ENCODE measurements around the gene PCDHGA8.
"Not testable (repeated sequence)": the region's sequence is repeated elsewhere in the genome, so short reads cannot be mapped to it uniquely, and the experiment has no call there.

Gene PCDHGA8

DNA sequence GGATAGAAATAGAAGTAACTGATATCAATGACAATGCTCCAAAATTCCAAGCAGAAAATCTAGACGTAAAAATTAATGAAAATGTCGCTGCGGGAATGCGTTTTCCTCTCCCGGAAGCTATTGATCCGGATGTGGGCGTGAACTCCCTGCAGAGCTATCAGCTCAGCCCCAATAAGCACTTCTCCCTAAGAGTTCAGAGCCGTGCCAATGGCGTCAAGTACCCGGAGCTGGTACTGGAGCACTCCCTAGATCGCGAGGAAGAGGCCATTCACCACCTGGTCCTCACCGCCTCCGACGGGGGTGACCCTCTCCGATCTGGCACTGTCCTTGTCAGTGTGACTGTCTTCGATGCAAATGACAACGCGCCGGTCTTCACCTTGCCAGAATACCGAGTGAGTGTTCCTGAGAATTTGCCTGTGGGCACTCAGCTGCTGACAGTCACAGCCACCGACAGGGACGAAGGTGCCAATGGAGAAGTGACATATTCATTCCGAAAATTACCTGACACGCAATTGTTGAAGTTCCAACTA is 21.2 kb downstream of the PCDHGA8 start:
- no peak for ATAC-seq (ENCODE audit: insufficient read depth, low read depth)
- H3K27ac ChIP-seq (ENCODE audit: low read length), result no peak overlapping the region
- DNase-seq, result no peak
- H3K79me2 ChIP-seq (ENCODE audit: insufficient read depth, low read length), result no peaks in the 10 kb centered on the region
- no peaks in the 10 kb centered on the region for H3K27me3 ChIP-seq (ENCODE audit: insufficient read depth, low read length, poor library complexity)
- H3K9me3 ChIP-seq (ENCODE audit: insufficient read depth, low read length, severe bottlenecking), result no peaks in the 10 kb centered on the region
- no peak overlapping the region for H3K9ac ChIP-seq (ENCODE audit: low read depth, low read length)
- H3K4me3 ChIP-seq (ENCODE audit: low read depth in 1 of 2, low read length in 2 of 2), result no peak overlapping the region
- H3K36me3 ChIP-seq (ENCODE audit: insufficient read depth, low read length), result no peaks in the 10 kb centered on the region
- TF ChIP-seq, protein P1, sequence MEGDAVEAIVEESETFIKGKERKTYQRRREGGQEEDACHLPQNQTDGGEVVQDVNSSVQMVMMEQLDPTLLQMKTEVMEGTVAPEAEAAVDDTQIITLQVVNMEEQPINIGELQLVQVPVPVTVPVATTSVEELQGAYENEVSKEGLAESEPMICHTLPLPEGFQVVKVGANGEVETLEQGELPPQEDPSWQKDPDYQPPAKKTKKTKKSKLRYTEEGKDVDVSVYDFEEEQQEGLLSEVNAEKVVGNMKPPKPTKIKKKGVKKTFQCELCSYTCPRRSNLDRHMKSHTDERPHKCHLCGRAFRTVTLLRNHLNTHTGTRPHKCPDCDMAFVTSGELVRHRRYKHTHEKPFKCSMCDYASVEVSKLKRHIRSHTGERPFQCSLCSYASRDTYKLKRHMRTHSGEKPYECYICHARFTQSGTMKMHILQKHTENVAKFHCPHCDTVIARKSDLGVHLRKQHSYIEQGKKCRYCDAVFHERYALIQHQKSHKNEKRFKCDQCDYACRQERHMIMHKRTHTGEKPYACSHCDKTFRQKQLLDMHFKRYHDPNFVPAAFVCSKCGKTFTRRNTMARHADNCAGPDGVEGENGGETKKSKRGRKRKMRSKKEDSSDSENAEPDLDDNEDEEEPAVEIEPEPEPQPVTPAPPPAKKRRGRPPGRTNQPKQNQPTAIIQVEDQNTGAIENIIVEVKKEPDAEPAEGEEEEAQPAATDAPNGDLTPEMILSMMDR (IDR thresholded peaks at IDR 0.05; ENCODE audit: borderline replicate concordance, extremely low read depth, low read length, poor library complexity, severe bottlenecking), result no peak
- TF ChIP-seq EZH2 (IDR thresholded peaks at IDR 0.05; ENCODE audit: borderline replicate concordance, low read depth, low read length, severe bottlenecking), result no peak
- H4K20me1 ChIP-seq (ENCODE audit: insufficient read depth, low read length), result no peaks in the 10 kb centered on the region
- H3K4me2 ChIP-seq (ENCODE audit: insufficient read depth, low read length), result no peak overlapping the region
- no peak overlapping the region for H2AFZ ChIP-seq (ENCODE audit: low read depth, low read length)
- H3K4me1 ChIP-seq (ENCODE audit: insufficient read depth, low read length), result no peaks in the 10 kb centered on the region

DNA sequence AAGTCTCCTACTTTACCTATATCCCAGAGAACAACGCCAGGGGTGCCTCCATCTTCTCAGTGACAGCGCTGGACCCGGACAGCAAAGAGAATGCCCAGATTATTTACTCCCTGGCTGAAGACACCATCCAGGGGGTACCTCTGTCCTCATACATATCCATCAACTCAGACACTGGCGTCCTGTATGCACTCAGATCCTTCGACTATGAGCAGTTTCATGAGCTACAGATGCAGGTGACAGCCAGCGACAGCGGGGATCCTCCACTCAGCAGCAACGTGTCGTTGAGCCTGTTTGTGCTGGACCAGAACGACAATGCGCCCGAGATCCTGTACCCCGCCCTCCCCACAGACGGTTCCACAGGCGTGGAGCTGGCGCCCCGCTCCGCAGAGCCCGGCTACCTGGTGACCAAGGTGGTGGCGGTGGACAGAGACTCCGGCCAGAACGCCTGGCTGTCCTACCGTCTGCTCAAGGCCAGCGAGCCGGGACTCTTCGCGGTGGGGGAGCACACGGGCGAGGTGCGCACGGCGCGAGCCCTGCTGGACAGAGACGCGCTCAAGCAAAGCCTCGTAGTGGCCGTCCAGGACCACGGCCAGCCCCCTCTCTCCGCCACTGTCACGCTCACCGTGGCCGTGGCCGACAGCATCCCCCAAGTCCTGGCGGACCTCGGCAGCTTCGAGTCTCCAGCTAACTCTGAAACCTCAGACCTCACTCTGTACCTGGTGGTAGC is 22.3 kb downstream of the PCDHGA8 start:
- H4K20me1 ChIP-seq (ENCODE audit: insufficient read depth, low read length); H2AFZ ChIP-seq (ENCODE audit: low read depth, low read length); H3K9me3 ChIP-seq (ENCODE audit: insufficient read depth, low read length, severe bottlenecking); H3K4me2 ChIP-seq (ENCODE audit: insufficient read depth, low read length); H3K9ac ChIP-seq (ENCODE audit: low read depth, low read length); H3K27me3 ChIP-seq (ENCODE audit: insufficient read depth, low read length, poor library complexity); H3K4me1 ChIP-seq (ENCODE audit: insufficient read depth, low read length); DNase-seq; H3K36me3 ChIP-seq (ENCODE audit: insufficient read depth, low read length); ATAC-seq (ENCODE audit: insufficient read depth, low read depth); H3K79me2 ChIP-seq (ENCODE audit: insufficient read depth, low read length); H3K27ac ChIP-seq (ENCODE audit: low read length); H3K4me3 ChIP-seq (ENCODE audit: low read depth in 1 of 2, low read length in 2 of 2): not testable (repeated sequence)

DNA sequence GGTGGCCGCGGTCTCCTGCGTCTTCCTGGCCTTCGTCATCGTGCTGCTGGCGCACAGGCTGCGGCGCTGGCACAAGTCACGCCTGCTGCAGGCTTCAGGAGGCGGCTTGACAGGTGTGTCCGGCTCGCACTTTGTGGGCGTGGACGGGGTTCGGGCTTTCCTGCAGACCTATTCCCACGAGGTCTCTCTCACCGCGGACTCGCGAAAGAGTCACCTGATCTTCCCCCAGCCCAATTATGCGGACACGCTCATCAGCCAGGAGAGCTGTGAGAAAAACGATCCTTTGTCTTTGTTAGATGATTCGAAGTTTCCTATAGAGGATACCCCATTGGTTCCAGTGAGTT is 22.8 kb downstream of the PCDHGA8 start:
- H3K9me3 ChIP-seq (ENCODE audit: insufficient read depth, low read length, severe bottlenecking); H3K27me3 ChIP-seq (ENCODE audit: insufficient read depth, low read length, poor library complexity); H3K36me3 ChIP-seq (ENCODE audit: insufficient read depth, low read length); H3K79me2 ChIP-seq (ENCODE audit: insufficient read depth, low read length); H3K4me2 ChIP-seq (ENCODE audit: insufficient read depth, low read length); H3K27ac ChIP-seq (ENCODE audit: low read length); H3K4me1 ChIP-seq (ENCODE audit: insufficient read depth, low read length); H2AFZ ChIP-seq (ENCODE audit: low read depth, low read length); DNase-seq; ATAC-seq (ENCODE audit: insufficient read depth, low read depth); H3K4me3 ChIP-seq (ENCODE audit: low read depth in 1 of 2, low read length in 2 of 2); H3K9ac ChIP-seq (ENCODE audit: low read depth, low read length); H4K20me1 ChIP-seq (ENCODE audit: insufficient read depth, low read length): not testable (repeated sequence)

DNA sequence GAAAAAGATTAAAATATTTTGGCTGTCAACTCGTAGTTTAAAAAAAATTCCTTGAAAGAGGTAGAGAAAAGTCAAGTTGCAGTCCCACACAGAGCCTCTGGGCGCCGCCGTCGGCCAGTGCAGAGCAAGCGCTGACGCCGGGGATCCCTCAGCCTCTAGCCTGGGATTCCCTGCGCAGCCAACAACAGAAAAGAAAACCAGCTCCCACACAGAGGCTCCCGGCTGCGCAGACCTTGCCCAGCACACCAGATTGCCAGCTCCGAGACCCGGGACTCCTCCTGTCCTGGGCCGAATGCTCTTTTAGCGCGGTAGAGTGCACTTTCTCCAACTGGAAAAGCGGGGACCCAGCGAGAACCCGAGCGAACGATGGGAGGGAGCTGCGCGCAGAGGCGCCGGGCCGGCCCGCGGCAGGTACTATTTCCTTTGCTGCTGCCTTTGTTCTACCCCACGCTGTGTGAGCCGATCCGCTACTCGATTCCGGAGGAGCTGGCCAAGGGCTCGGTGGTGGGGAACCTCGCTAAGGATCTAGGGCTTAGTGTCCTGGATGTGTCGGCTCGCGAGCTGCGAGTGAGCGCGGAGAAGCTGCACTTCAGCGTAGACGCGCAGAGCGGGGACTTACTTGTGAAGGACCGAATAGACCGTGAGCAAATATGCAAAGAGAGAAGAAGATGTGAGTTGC is 25.2 kb downstream of the PCDHGA8 start, which contains the start of gene PCDHGB7:
PCDHGB7 (plus strand) TSS at position 184 of the 679 bp plus-strand sequence; CDS start at position 367, 183 bp downstream.
- not testable (repeated sequence) for H3K27ac ChIP-seq (ENCODE audit: low read length); H3K4me1 ChIP-seq (ENCODE audit: insufficient read depth, low read length); H4K20me1 ChIP-seq (ENCODE audit: insufficient read depth, low read length); H3K4me2 ChIP-seq (ENCODE audit: insufficient read depth, low read length); H3K36me3 ChIP-seq (ENCODE audit: insufficient read depth, low read length); H3K4me3 ChIP-seq (ENCODE audit: low read depth in 1 of 2, low read length in 2 of 2); H3K27me3 ChIP-seq (ENCODE audit: insufficient read depth, low read length, poor library complexity); H2AFZ ChIP-seq (ENCODE audit: low read depth, low read length); H3K9ac ChIP-seq (ENCODE audit: low read depth, low read length); H3K9me3 ChIP-seq (ENCODE audit: insufficient read depth, low read length, severe bottlenecking); H3K79me2 ChIP-seq (ENCODE audit: insufficient read depth, low read length)
- TF ChIP-seq, protein P1 (IDR thresholded peaks at IDR 0.05; ENCODE audit: borderline replicate concordance, extremely low read depth, low read length, poor library complexity, severe bottlenecking), result peak; percentile 60
- DNase-seq, result peak; percentile 43
- peak; percentile 78 for ATAC-seq (ENCODE audit: insufficient read depth, low read depth)

Measured in DND-41 (cell line).